Transverse colon (tissue), 4 donors: ENCODE measurements around the gene NEU1.

Experiments
- EP300 ChIP-seq: sonication (generic); formaldehyde crosslinking; IDR thresholded peaks from one replicate; pipeline ENCODE4 v1.6.1; 2017; ENCODE audit warnings: antibody characterized with exemption, low read depth
- POLR2A ChIP-seq: fragments of 450-650 bp; IDR thresholded peaks from one replicate; pipeline ENCODE4 v1.6.1; 2016; ENCODE audit warnings: antibody characterized with exemption, mild to moderate bottlenecking, moderate library complexity
- POLR2AphosphoS5 ChIP-seq, 3 donors: sonication (generic); formaldehyde crosslinking; IDR thresholded peaks; one replicate each; pipeline ENCODE4 v1.6.1; 2016; ENCODE audit warnings: antibody characterized with exemption in 3 of 3
- TF ChIP-seq, protein P1 (sequence below), 5 experiments: fragments of 200-600 bp in 3 of 5; fragments of 450-650 bp in 2 of 5; sonication (generic) in 3 of 5; IDR thresholded peaks; 1 replicate in 2 of 5; 2 replicates in 3 of 5; pipeline ENCODE4 v1.5.1; 2016 to 2017; ENCODE audit warnings: antibody characterized with exemption in 5 of 5, inconsistent platforms in 3 of 5, mild to moderate bottlenecking in 2 of 5, moderate library complexity in 1 of 5

GRCh38 chr6:31874084-31874670 lies 11.6 kb upstream of the NEU1 start:
- TF ChIP-seq, protein P1, sequence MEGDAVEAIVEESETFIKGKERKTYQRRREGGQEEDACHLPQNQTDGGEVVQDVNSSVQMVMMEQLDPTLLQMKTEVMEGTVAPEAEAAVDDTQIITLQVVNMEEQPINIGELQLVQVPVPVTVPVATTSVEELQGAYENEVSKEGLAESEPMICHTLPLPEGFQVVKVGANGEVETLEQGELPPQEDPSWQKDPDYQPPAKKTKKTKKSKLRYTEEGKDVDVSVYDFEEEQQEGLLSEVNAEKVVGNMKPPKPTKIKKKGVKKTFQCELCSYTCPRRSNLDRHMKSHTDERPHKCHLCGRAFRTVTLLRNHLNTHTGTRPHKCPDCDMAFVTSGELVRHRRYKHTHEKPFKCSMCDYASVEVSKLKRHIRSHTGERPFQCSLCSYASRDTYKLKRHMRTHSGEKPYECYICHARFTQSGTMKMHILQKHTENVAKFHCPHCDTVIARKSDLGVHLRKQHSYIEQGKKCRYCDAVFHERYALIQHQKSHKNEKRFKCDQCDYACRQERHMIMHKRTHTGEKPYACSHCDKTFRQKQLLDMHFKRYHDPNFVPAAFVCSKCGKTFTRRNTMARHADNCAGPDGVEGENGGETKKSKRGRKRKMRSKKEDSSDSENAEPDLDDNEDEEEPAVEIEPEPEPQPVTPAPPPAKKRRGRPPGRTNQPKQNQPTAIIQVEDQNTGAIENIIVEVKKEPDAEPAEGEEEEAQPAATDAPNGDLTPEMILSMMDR (IDR thresholded peaks at IDR 0.05): no peak
- TF ChIP-seq POLR2A (no peak), EP300 (no peak), POLR2AphosphoS5 (IDR thresholded peaks at IDR 0.05) (no peak)
